ENCODE results near the gene MAML3.

The MAML3 gene

GRCh38 chr4:139915037-139915436, 238.9 kb downstream of the MAML3 start:
- DNase-seq: no peak

- no peak for DNase-seq
These were observed 239.9 kb downstream of the MAML3 start for GRCh38 chr4:139913995-139914598.

GRCh38 chr4:139913398-139913990, 240.5 kb downstream of the MAML3 start:
- DNase-seq: no peak

- DNase-seq: no peak
These were observed 241.5 kb downstream of the MAML3 start for GRCh38 chr4:139912445-139912844.

- no peak for DNase-seq
These were observed 243.9 kb downstream of the MAML3 start for GRCh38 chr4:139910106-139910505.

- DNase-seq: no peak
These were observed 245.1 kb downstream of the MAML3 start for GRCh38 chr4:139908636-139909437.

- DNase-seq: no peak
These were observed 246.8 kb downstream of the MAML3 start for GRCh38 chr4:139907001-139907809.

GRCh38 chr4:139905489-139905888, 248.5 kb downstream of the MAML3 start:
- DNase-seq: no peak

GRCh38 chr4:139904406-139904805, 249.6 kb downstream of the MAML3 start:
- DNase-seq: no peak

- no peak for DNase-seq
These were observed 250.1 kb downstream of the MAML3 start for GRCh38 chr4:139903845-139904244.

- DNase-seq: no peak
These were observed 251.4 kb downstream of the MAML3 start for GRCh38 chr4:139902321-139903320.

- DNase-seq: no peak
These were observed 252.3 kb downstream of the MAML3 start for GRCh38 chr4:139901531-139902320.

GRCh38 chr4:139900964-139901376, 253.0 kb downstream of the MAML3 start:
- DNase-seq: no peak

GRCh38 chr4:139899346-139899745, 254.6 kb downstream of the MAML3 start:
- no peak for DNase-seq

- DNase-seq: no peak
These were observed 255.7 kb downstream of the MAML3 start for GRCh38 chr4:139898293-139898692.

- DNase-seq: no peak
These were observed 257.8 kb downstream of the MAML3 start for GRCh38 chr4:139896091-139896604.

- DNase-seq: no peak
These were observed 260.2 kb downstream of the MAML3 start for GRCh38 chr4:139893801-139894200.

GRCh38 chr4:139892973-139893736, 260.8 kb downstream of the MAML3 start:
- DNase-seq: no peak

- DNase-seq: no peak
These were observed 263.2 kb downstream of the MAML3 start for GRCh38 chr4:139890816-139891215.

GRCh38 chr4:139889901-139890300, 264.1 kb downstream of the MAML3 start:
- no peak for DNase-seq

Data from NCI-H524 treated with DMSO at 0.1 percent for 48 hours (cell line).